IMR-90 (cell line): Measurements from ENCODE around the gene IL24. TPM values are rescaled to one million over a fixed set of nuclear protein-coding genes. Genes with fewer than 3 reads are reported as not detected.
A peak's percentile ranks its signal among the peaks of the same experiment; 100 is the strongest.

Experiments
- ATAC-seq: fragments of 200-7000 bp; cut with Tn5 transposase; 2 replicates; pipeline ENCODE4 v1.9.1; 2020; ENCODE audit warnings: low read depth, mild to moderate bottlenecking, moderate library complexity
- Bru-seq: library from RNA; stranded (reverse); fragments of 400-500 nt; gene quantifications from one replicate; lab custom pipeline; 2021; lab: Mats Ljungman, UMichigan
- BruChase-seq, 2 experiments: library from RNA; stranded (reverse); fragments of 400-500 nt; gene quantifications; one replicate each; lab custom pipeline; 2021; lab: Mats Ljungman, UMichigan
- BruUV-seq: library from RNA; stranded (reverse); fragments of 400-500 nt; replicated peaks from 2 replicates; lab custom pipeline; 2021; lab: Mats Ljungman, UMichigan
- CTCF ChIA-PET: fragments of 300-600 bp; formaldehyde crosslinking; extraction: SDS; loops from one replicate; lab custom pipeline; 2021; ENCODE audit warnings: antibody characterized with exemption; lab: Yijun Ruan, JAX
- POLR2A ChIA-PET: fragments of 300-600 bp; sonication (Branson Sonifier 250); formaldehyde crosslinking; loops from one replicate; lab custom pipeline; 2022; ENCODE audit warnings: antibody characterized with exemption; ENCODE audit not compliant: unreplicated experiment; lab: Charles Lee
- DNase-seq: peaks from one replicate; pipeline ENCODE4 v3.0.0; 2013
- H2AFZ ChIP-seq: replicated peaks from 2 replicates; pipeline ENCODE3; 2013; ENCODE audit warnings: low read length, mild to moderate bottlenecking; ENCODE audit not compliant: poor library complexity
- H2AK5ac ChIP-seq: 2 replicates; pipeline ENCODE4 v1.6.1; 2013; ENCODE audit warnings: low read depth, low read length, inconsistent platforms
- H2AK9ac ChIP-seq: replicated peaks from 2 replicates; pipeline ENCODE3; 2013; ENCODE audit warnings: mild to moderate bottlenecking, low read depth, low read length, moderate library complexity; ENCODE audit not compliant: poor library complexity
- H2BK120ac ChIP-seq: 2 replicates; pipeline ENCODE4 v1.6.1; 2013; ENCODE audit warnings: low read depth, low read length, inconsistent platforms
- H2BK15ac ChIP-seq: 3 replicates; pipeline ENCODE4 v1.6.1; 2013; ENCODE audit warnings: low read depth, low read length, inconsistent platforms
- H2BK20ac ChIP-seq: 2 replicates; pipeline ENCODE4 v1.6.1; 2013; ENCODE audit warnings: low read depth, mild to moderate bottlenecking, inconsistent platforms, low read length, moderate library complexity
- H2BK5ac ChIP-seq: 2 replicates; pipeline ENCODE4 v1.6.1; 2013; ENCODE audit warnings: mild to moderate bottlenecking, low read depth, low read length, inconsistent platforms; ENCODE audit not compliant: poor library complexity, severe bottlenecking
- H3K14ac ChIP-seq: replicated peaks from 2 replicates; pipeline ENCODE4 v1.6.1; 2013; ENCODE audit warnings: low read depth, low read length, inconsistent platforms
- H3K18ac ChIP-seq: 2 replicates; pipeline ENCODE4 v1.6.1; 2013; ENCODE audit warnings: low read depth, low read length, control low read depth
- H3K23ac ChIP-seq: 2 replicates; pipeline ENCODE4 v1.6.1; 2013; ENCODE audit warnings: low read depth, low read length, inconsistent platforms
- H3K27ac ChIP-seq: 2 replicates; pipeline ENCODE4 v1.5.1; 2013; ENCODE audit warnings: mild to moderate bottlenecking, control low read depth, low read length; ENCODE audit not compliant: insufficient read depth
- H3K27me3 ChIP-seq: 2 replicates; pipeline ENCODE4 v1.6.1; 2013; ENCODE audit warnings: low read length; ENCODE audit not compliant: control insufficient read depth, insufficient read depth
- H3K36me3 ChIP-seq: 2 replicates; pipeline ENCODE4 v1.6.1; 2013; ENCODE audit warnings: low read length, mixed read lengths; ENCODE audit not compliant: control insufficient read depth, insufficient read depth
- H3K4ac ChIP-seq: 2 replicates; pipeline ENCODE4 v1.6.1; 2013; ENCODE audit warnings: low read depth, low read length, inconsistent platforms
- H3K4me1 ChIP-seq: 2 replicates; pipeline ENCODE4 v1.6.1; 2013; ENCODE audit warnings: low read length, mixed read lengths; ENCODE audit not compliant: control insufficient read depth, insufficient read depth
- H3K4me2 ChIP-seq: 2 replicates; pipeline ENCODE4 v1.6.1; 2013; ENCODE audit warnings: low read depth, mild to moderate bottlenecking, control low read depth, low read length, moderate library complexity
- H3K4me3 ChIP-seq: 2 replicates; pipeline ENCODE4 v1.5.1; 2013; ENCODE audit warnings: low read depth, mild to moderate bottlenecking, control low read depth, low read length, moderate library complexity; ENCODE audit not compliant: insufficient read depth
- H3K56ac ChIP-seq: 2 replicates; pipeline ENCODE4 v1.6.1; 2013; ENCODE audit warnings: low read length, inconsistent platforms; ENCODE audit not compliant: insufficient read depth; ENCODE audit errors: extremely low read depth
- H3K79me1 ChIP-seq, 2 experiments: 2 replicates each; pipeline ENCODE4 v1.6.1; 2013; ENCODE audit warnings: low read length in 2 of 2, inconsistent platforms in 1 of 2, low read depth in 1 of 2
- H3K9ac ChIP-seq: 2 replicates; pipeline ENCODE4 v1.6.1; 2013; ENCODE audit warnings: low read depth, low read length, control low read depth
- H3K9me1 ChIP-seq: 2 replicates; pipeline ENCODE4 v1.6.1; 2013; ENCODE audit warnings: low read length, inconsistent platforms; ENCODE audit not compliant: insufficient read depth
- H3K9me3 ChIP-seq: 2 replicates; pipeline ENCODE4 v1.6.1; 2013; ENCODE audit warnings: low read length; ENCODE audit not compliant: control insufficient read depth, insufficient read depth
- H4K20me1 ChIP-seq: 2 replicates; pipeline ENCODE4 v1.6.1; 2013; ENCODE audit warnings: low read length, inconsistent platforms; ENCODE audit not compliant: insufficient read depth
- H4K5ac ChIP-seq: 2 replicates; pipeline ENCODE4 v1.6.1; 2013; ENCODE audit warnings: mild to moderate bottlenecking, low read depth, low read length, control low read depth
- H4K8ac ChIP-seq, 2 experiments: 2 replicates each; pipeline ENCODE4 v1.6.1; 2013; ENCODE audit warnings: low read depth in 2 of 2, low read length in 2 of 2, control low read depth in 1 of 2, inconsistent platforms in 1 of 2
- H4K91ac ChIP-seq: 2 replicates; pipeline ENCODE4 v1.6.1; 2013; ENCODE audit warnings: low read depth, low read length, inconsistent platforms; ENCODE audit not compliant: insufficient read depth
- BHLHE40 ChIP-seq: fragments of 150-350 bp; IDR thresholded peaks from 2 replicates; pipeline ENCODE4 v1.6.1; 2016; ENCODE audit warnings: mild to moderate bottlenecking, low read depth, low read length
- CEBPB ChIP-seq: IDR thresholded peaks from 2 replicates; pipeline ENCODE4 v1.6.1; 2012; ENCODE audit warnings: low read depth, low read length, improper control_type of control experiment
- CHD1 ChIP-seq: IDR thresholded peaks from 2 replicates; pipeline ENCODE4 v1.6.1; 2012; ENCODE audit warnings: low read depth, low read length, improper control_type of control experiment
- ELK1 ChIP-seq: fragments of 150-350 bp; IDR thresholded peaks from 2 replicates; pipeline ENCODE4 v1.6.1; 2016; ENCODE audit warnings: low read depth, mild to moderate bottlenecking, low read length, moderate library complexity, borderline replicate concordance
- FOS ChIP-seq: fragments of 150-350 bp; IDR thresholded peaks from 2 replicates; pipeline ENCODE4 v1.6.1; 2016; ENCODE audit warnings: low read depth, low read length
- MAFK ChIP-seq: IDR thresholded peaks from 2 replicates; pipeline ENCODE4 v1.6.1; 2012; ENCODE audit warnings: low read depth, low read length, improper control_type of control experiment
- MAZ ChIP-seq: IDR thresholded peaks from 2 replicates; pipeline ENCODE4 v1.6.1; 2012; ENCODE audit warnings: low read depth, mild to moderate bottlenecking, low read length, improper control_type of control experiment, moderate library complexity, borderline replicate concordance
- MXI1 ChIP-seq: IDR thresholded peaks from 2 replicates; pipeline ENCODE4 v1.6.1; 2012; ENCODE audit warnings: low read depth, mild to moderate bottlenecking, low read length, moderate library complexity, borderline replicate concordance
- NFE2L2 ChIP-seq: fragments of 150-350 bp; IDR thresholded peaks from 2 replicates; pipeline ENCODE4 v1.6.1; 2016; ENCODE audit warnings: low read depth, mild to moderate bottlenecking, low read length
- POLR2A ChIP-seq: IDR thresholded peaks from 2 replicates; pipeline ENCODE4 v1.6.1; 2012; ENCODE audit warnings: mild to moderate bottlenecking, low read depth, low read length
- RAD21 ChIP-seq: IDR thresholded peaks from 2 replicates; pipeline ENCODE4 v1.6.1; 2012; ENCODE audit warnings: low read length, improper control_type of control experiment
- RCOR1 ChIP-seq: IDR thresholded peaks from 2 replicates; pipeline ENCODE4 v1.6.1; 2012; ENCODE audit warnings: mild to moderate bottlenecking, low read length, improper control_type of control experiment; ENCODE audit not compliant: insufficient replicate concordance
- SMC3 ChIP-seq: fragments of 150-350 bp; IDR thresholded peaks from 2 replicates; pipeline ENCODE4 v1.6.1; 2016; ENCODE audit warnings: low read depth, mild to moderate bottlenecking, antibody characterized with exemption, low read length, moderate library complexity
- WGBS, 2 experiments: methylation state at CpG; one replicate each; pipeline versions ENCODE4 v1.1.5 to v1.1.7; 2013; ENCODE audit warnings: missing lambda C conversion rate in 2 of 2; ENCODE audit not compliant: insufficient read length in 1 of 2; ENCODE audit errors: extremely low coverage in 2 of 2; 5-methylcytosine and 5-hydroxymethylcytosine counted together
- dilution Hi-C: fragments of 300-500 bp; cut with HindIII; formaldehyde crosslinking; loops from one replicate; pipeline ENCODE4 v1.14.3; 2018; ENCODE audit warnings: low sequenced_read_pairs; ENCODE audit not compliant: unreplicated experiment
- in situ Hi-C: fragments of 300-500 bp; cut with MboI; formaldehyde crosslinking; loops from 3 replicates; pipeline ENCODE4 v1.14.3; 2019; ENCODE audit warnings: low sequenced_read_pairs, inconsistent platforms, mixed read lengths
- intact Hi-C: fragments of 100-400 bp; cut with micrococcal nuclease; formaldehyde crosslinking; loops from 2 replicates; pipeline ENCODE4 v1.10.0; 2022
- long read RNA-seq: library from polyadenylated mRNA; unstranded; transcript quantifications from one replicate; pipeline ENCODE4 v2.0.0, GENCODE V29; 2021; ENCODE audit not compliant: unreplicated experiment
- polyA plus RNA-seq, 3 experiments: library from polyadenylated mRNA; depleted of rRNA; stranded (reverse); fragments of >200 nt; gene quantifications; 2 replicates each; pipeline ENCODE4 v1.2.3, GENCODE V29; 2012; ENCODE audit warnings: low replicate concordance in 1 of 3
- total RNA-seq: library from RNA; depleted of rRNA; stranded (reverse); fragments of >200 nt; gene quantifications from 2 replicates; pipeline ENCODE4 v1.2.3, GENCODE V29; 2012; rRNA removed
- TF ChIP-seq, protein P1 (sequence below): fragments of 150-350 bp; IDR thresholded peaks from 2 replicates; pipeline ENCODE4 v1.6.1; 2017; ENCODE audit warnings: mild to moderate bottlenecking, antibody characterized with exemption, low read length, low read depth
- TF ChIP-seq, protein P2 (sequence below): conservative IDR thresholded peaks from 2 replicates; pipeline ENCODE4 v1.5.1; 2012; ENCODE audit warnings: mild to moderate bottlenecking, low read depth, low read length, improper control_type of control experiment

Gene IL24
- under 0.01 and 0.18 TPM in 2 replicates for total RNA-seq
- 0.12 and 0.22 TPM in 2 replicates for polyA plus RNA-seq (2012; rRNA removed)
- polyA plus RNA-seq (2012; cell fraction: cytosol; rRNA removed) = 0.04 TPM in 1 of 2 replicates, not detected in the other
- polyA plus RNA-seq (2012; cell fraction: nucleus; rRNA removed; ENCODE audit: low replicate concordance) = 0.05 and 0.34 TPM in 2 replicates
- not detected for Bru-seq, nascent RNA
- BruChase-seq, experiment 1, labeled RNA remaining after a 6-hour chase = not detected
- BruChase-seq, experiment 2, labeled RNA remaining after a 2-hour chase = not detected
- long read RNA-seq = 0 reads

DNA sequence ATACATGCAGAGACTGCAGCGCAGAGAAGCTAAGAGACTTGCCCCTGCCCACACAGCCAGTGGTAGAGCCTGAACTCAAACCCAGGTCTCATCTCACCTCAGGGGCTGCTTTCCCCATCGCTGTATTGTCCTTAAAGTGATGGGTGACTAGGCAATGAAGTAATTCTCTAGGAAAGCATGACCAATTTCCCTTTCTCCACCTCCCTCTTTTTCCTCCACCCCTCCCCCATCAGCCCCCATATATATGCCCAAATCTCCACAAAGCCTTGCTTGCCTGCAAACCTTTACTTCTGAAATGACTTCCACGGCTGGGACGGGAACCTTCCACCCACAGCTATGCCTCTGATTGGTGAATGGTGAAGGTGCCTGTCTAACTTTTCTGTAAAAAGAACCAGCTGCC, at the start of gene IL24:
Gene IL24 (plus strand): TSS at position 269 of the 400 bp plus-strand sequence. CDS start 390 bp downstream, outside the sequence.
- peak within 1 kb of the TSS; percentile 74 for H2AFZ ChIP-seq
- H4K8ac ChIP-seq = peak within 1 kb of the TSS; percentile 38 to 88; a peak in 3 of 4 replicates
- intact Hi-C loops (no loop called here), in situ Hi-C loops (no loop called here), dilution Hi-C loops (no loop called here)
- no peak within 1 kb of the TSS for H3K4me3 ChIP-seq
- no peak for ATAC-seq
- peak within 1 kb of the TSS; percentile 94 for H3K14ac ChIP-seq
- peak within 1 kb of the TSS; percentile 85 for H3K23ac ChIP-seq
- no peaks in the 10 kb centered on the region for H4K20me1 ChIP-seq
- H3K36me3 ChIP-seq = no peaks in the 10 kb centered on the region
- peak within 1 kb of the TSS; percentile 97 for H2BK15ac ChIP-seq
- peaks cover 31% of the 10 kb centered on the region for H3K9me1 ChIP-seq
- no peak within 1 kb of the TSS for H3K9ac ChIP-seq
- ChIA-PET POLR2A (no interaction called here), CTCF (interaction anchor here (0.6 kb wide), 1 partner anchor 1133 kb away, joined by 4 read pairs; no protein-coding TSS in a partner anchor)
- peak within 1 kb of the TSS; percentile 92 for H2BK120ac ChIP-seq
- H4K5ac ChIP-seq = peak within 1 kb of the TSS; percentile 94
- H3K4ac ChIP-seq = peak within 1 kb of the TSS; percentile 96
- peaks cover 0 to 23% of the 10 kb centered on the region in 2 experiments; a peak in 1 of 4 replicates for H3K79me1 ChIP-seq
- H2BK5ac ChIP-seq = peak within 1 kb of the TSS; percentile 87
- peak within 1 kb of the TSS; percentile 84 for H4K91ac ChIP-seq
- peak within 1 kb of the TSS; percentile 60 for H3K4me2 ChIP-seq
- no peaks in the 10 kb centered on the region for H3K9me3 ChIP-seq
- H3K56ac ChIP-seq = peak within 1 kb of the TSS; percentile 50; the same call in 1 of the 2 replicates
- H3K18ac ChIP-seq = peak within 1 kb of the TSS; percentile 86
- DNase-seq = no peak
- peak within 1 kb of the TSS; percentile 92 for H2AK5ac ChIP-seq
- no TSS peak for BruUV-seq
- WGBS, 2 experiments = no CpG with 5 or more reads among the region's 4 CpGs
- H3K27me3 ChIP-seq = no peaks in the 10 kb centered on the region
- H2AK9ac ChIP-seq = peak within 1 kb of the TSS; percentile 77
- peak within 1 kb of the TSS; percentile 85 for H3K27ac ChIP-seq
- peaks cover 28% of the 10 kb centered on the region for H3K4me1 ChIP-seq
- H2BK20ac ChIP-seq = peak within 1 kb of the TSS; percentile 95
- TF ChIP-seq ELK1 (no peak), MXI1 (no peak), RCOR1 (no peak), MAFK (no peak), FOS (no peak), POLR2A (no peak), CEBPB (no peak), RAD21 (no peak), MAZ (no peak), CHD1 (no peak), BHLHE40 (no peak), SMC3 (no peak), NFE2L2 (no peak)
- TF ChIP-seq, protein P1, sequence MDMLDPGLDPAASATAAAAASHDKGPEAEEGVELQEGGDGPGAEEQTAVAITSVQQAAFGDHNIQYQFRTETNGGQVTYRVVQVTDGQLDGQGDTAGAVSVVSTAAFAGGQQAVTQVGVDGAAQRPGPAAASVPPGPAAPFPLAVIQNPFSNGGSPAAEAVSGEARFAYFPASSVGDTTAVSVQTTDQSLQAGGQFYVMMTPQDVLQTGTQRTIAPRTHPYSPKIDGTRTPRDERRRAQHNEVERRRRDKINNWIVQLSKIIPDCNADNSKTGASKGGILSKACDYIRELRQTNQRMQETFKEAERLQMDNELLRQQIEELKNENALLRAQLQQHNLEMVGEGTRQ = no peak
- TF ChIP-seq, protein P2, sequence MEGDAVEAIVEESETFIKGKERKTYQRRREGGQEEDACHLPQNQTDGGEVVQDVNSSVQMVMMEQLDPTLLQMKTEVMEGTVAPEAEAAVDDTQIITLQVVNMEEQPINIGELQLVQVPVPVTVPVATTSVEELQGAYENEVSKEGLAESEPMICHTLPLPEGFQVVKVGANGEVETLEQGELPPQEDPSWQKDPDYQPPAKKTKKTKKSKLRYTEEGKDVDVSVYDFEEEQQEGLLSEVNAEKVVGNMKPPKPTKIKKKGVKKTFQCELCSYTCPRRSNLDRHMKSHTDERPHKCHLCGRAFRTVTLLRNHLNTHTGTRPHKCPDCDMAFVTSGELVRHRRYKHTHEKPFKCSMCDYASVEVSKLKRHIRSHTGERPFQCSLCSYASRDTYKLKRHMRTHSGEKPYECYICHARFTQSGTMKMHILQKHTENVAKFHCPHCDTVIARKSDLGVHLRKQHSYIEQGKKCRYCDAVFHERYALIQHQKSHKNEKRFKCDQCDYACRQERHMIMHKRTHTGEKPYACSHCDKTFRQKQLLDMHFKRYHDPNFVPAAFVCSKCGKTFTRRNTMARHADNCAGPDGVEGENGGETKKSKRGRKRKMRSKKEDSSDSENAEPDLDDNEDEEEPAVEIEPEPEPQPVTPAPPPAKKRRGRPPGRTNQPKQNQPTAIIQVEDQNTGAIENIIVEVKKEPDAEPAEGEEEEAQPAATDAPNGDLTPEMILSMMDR = no peak
